H9 (cell line): ENCODE data around the gene CDYL2. TPM values are rescaled to one million over a fixed set of nuclear protein-coding genes. Genes with fewer than 3 reads are reported as not detected.

ENCODE experiments used
- DNase-seq: peaks from one replicate; pipeline ENCODE4 v3.0.0-alpha.2; 2017
- H2AFZ ChIP-seq: one replicate; pipeline ENCODE4 v1.6.1; 2013; ENCODE audit warnings: mild to moderate bottlenecking, low read length, control low read depth, moderate library complexity
- H2AK5ac ChIP-seq: 2 replicates; pipeline ENCODE4 v1.6.1; 2013; ENCODE audit warnings: low read length, control low read depth, mixed read lengths; ENCODE audit not compliant: insufficient read length
- H2BK120ac ChIP-seq: one replicate; pipeline ENCODE4 v1.6.1; 2013; ENCODE audit warnings: low read depth, mild to moderate bottlenecking, low read length, control low read depth, inconsistent platforms; ENCODE audit not compliant: poor library complexity, severe bottlenecking
- H2BK12ac ChIP-seq: 2 replicates; pipeline ENCODE4 v1.6.1; 2013; ENCODE audit warnings: low read length, control low read depth, mixed read lengths, low read depth; ENCODE audit not compliant: insufficient read length
- H2BK15ac ChIP-seq: 2 replicates; pipeline ENCODE4 v1.6.1; 2013; ENCODE audit warnings: low read depth, low read length, control low read depth
- H2BK20ac ChIP-seq: one replicate; pipeline ENCODE4 v1.6.1; 2013; ENCODE audit warnings: low read depth, mild to moderate bottlenecking, low read length, control low read depth, inconsistent platforms; ENCODE audit not compliant: poor library complexity, severe bottlenecking
- H2BK5ac ChIP-seq: 2 replicates; pipeline ENCODE4 v1.6.1; 2013; ENCODE audit warnings: low read length, control low read depth, mixed read lengths; ENCODE audit not compliant: insufficient read length
- H3K14ac ChIP-seq: 2 replicates; pipeline ENCODE4 v1.6.1; 2013; ENCODE audit warnings: low read length, control low read depth; ENCODE audit not compliant: insufficient read depth
- H3K18ac ChIP-seq: 2 replicates; pipeline ENCODE4 v1.6.1; 2013; ENCODE audit warnings: low read depth, mild to moderate bottlenecking, mixed read lengths, low read length, control low read depth; ENCODE audit not compliant: insufficient read length
- H3K23ac ChIP-seq: 2 replicates; pipeline ENCODE4 v1.6.1; 2013; ENCODE audit warnings: low read length, control low read depth, mixed read lengths, low read depth; ENCODE audit not compliant: insufficient read length
- H3K23me2 ChIP-seq: 2 replicates; pipeline ENCODE4 v1.6.1; 2013; ENCODE audit warnings: low read depth, mild to moderate bottlenecking, mixed read lengths, low read length, control low read depth; ENCODE audit not compliant: insufficient read length, poor library complexity, severe bottlenecking
- H3K27ac ChIP-seq: 2 replicates; pipeline ENCODE4 v1.5.1; 2013; ENCODE audit warnings: low read length, control low read depth, mixed read lengths, low read depth; ENCODE audit not compliant: insufficient read length
- H3K27me3 ChIP-seq: 2 replicates; pipeline ENCODE4 v1.6.1; 2013; ENCODE audit warnings: low read length, control low read depth, inconsistent platforms; ENCODE audit not compliant: insufficient read depth
- H3K4ac ChIP-seq: 2 replicates; pipeline ENCODE4 v1.6.1; 2013; ENCODE audit warnings: low read depth, mild to moderate bottlenecking, control low read depth, inconsistent platforms, low read length, moderate library complexity
- H3K4me1 ChIP-seq: 2 replicates; pipeline ENCODE4 v1.6.1; 2013; ENCODE audit warnings: low read length, control low read depth, inconsistent platforms; ENCODE audit not compliant: insufficient read depth
- H3K4me2 ChIP-seq: 2 replicates; pipeline ENCODE4 v1.6.1; 2013; ENCODE audit warnings: low read length, control low read depth, mixed read lengths; ENCODE audit not compliant: insufficient read length, insufficient read depth
- H3K56ac ChIP-seq: 2 replicates; pipeline ENCODE4 v1.6.1; 2013; ENCODE audit warnings: low read depth, mild to moderate bottlenecking, mixed read lengths, low read length, control low read depth; ENCODE audit not compliant: insufficient read length
- H3K79me1 ChIP-seq: 2 replicates; pipeline ENCODE4 v1.6.1; 2013; ENCODE audit warnings: low read depth, mild to moderate bottlenecking, moderate library complexity, low read length, control low read depth, inconsistent platforms; ENCODE audit not compliant: insufficient read depth, poor library complexity, severe bottlenecking
- H3K79me2 ChIP-seq: 2 replicates; pipeline ENCODE4 v1.6.1; 2013; ENCODE audit warnings: low read length, control low read depth, inconsistent platforms; ENCODE audit not compliant: insufficient read depth
- H3K9ac ChIP-seq: 2 replicates; pipeline ENCODE4 v1.6.1; 2013; ENCODE audit warnings: low read length, control low read depth, mixed read lengths; ENCODE audit not compliant: insufficient read length; ENCODE audit errors: extremely low read depth
- H3K9me3 ChIP-seq: one replicate; pipeline ENCODE4 v1.6.1; 2013; ENCODE audit warnings: low read depth, low read length, inconsistent platforms; ENCODE audit not compliant: control insufficient read depth
- H3T11ph ChIP-seq: one replicate; pipeline ENCODE4 v1.6.1; 2013; ENCODE audit warnings: mild to moderate bottlenecking, low read length, control low read depth, inconsistent platforms
- H4K20me1 ChIP-seq: one replicate; pipeline ENCODE4 v1.6.1; 2013; ENCODE audit not compliant: control insufficient read depth, insufficient read length, insufficient read depth
- H4K5ac ChIP-seq: 2 replicates; pipeline ENCODE4 v1.6.1; 2013; ENCODE audit warnings: low read depth, mild to moderate bottlenecking, mixed read lengths, low read length, control low read depth; ENCODE audit not compliant: insufficient read length
- H4K8ac ChIP-seq: replicated peaks from 2 replicates; pipeline ENCODE4 v1.6.1; 2013; ENCODE audit warnings: low read length, control low read depth, mixed read lengths, low read depth; ENCODE audit not compliant: insufficient read length
- H4K91ac ChIP-seq: 2 replicates; pipeline ENCODE4 v1.6.1; 2013; ENCODE audit warnings: low read depth, mild to moderate bottlenecking, moderate library complexity, mixed read lengths, low read length, control low read depth; ENCODE audit not compliant: insufficient read length
- H3K27ac Mint-ChIP-seq, 3 experiments: 2 replicates in 2 of 3; 3 replicates in 1 of 3; pipeline ENCODE4 v1.8.0; 2020 to 2021; ENCODE audit warnings: mixed read lengths in 3 of 3, mild to moderate bottlenecking in 1 of 3, moderate library complexity in 1 of 3
- H3K27me3 Mint-ChIP-seq: 2 replicates; pipeline ENCODE4 v1.8.0; 2021; ENCODE audit warnings: low read depth, mild to moderate bottlenecking, moderate library complexity, mixed read lengths
- H3K36me3 Mint-ChIP-seq, 3 experiments: 2 replicates in 2 of 3; 3 replicates in 1 of 3; pipeline ENCODE4 v1.8.0; 2020 to 2021; ENCODE audit warnings: low read depth in 3 of 3, mixed read lengths in 3 of 3; ENCODE audit not compliant: insufficient read depth in 1 of 3
- H3K4me1 Mint-ChIP-seq, 2 experiments: 2 replicates each; pipeline ENCODE4 v1.8.0; 2020; ENCODE audit warnings: mixed read lengths in 2 of 2
- H3K4me3 Mint-ChIP-seq, 2 experiments: 2 replicates in 1 of 2; 3 replicates in 1 of 2; pipeline ENCODE4 v1.8.0; 2020 to 2021; ENCODE audit warnings: mild to moderate bottlenecking in 2 of 2, mixed read lengths in 2 of 2, moderate library complexity in 1 of 2
- H3K9me3 Mint-ChIP-seq, 2 experiments: 2 replicates in 1 of 2; 3 replicates in 1 of 2; pipeline ENCODE4 v1.8.0; 2020; ENCODE audit warnings: mild to moderate bottlenecking in 2 of 2, mixed read lengths in 2 of 2, moderate library complexity in 1 of 2
- WGBS: extraction: QIAGEN DNeasy Blood & Tissue Kit; methylation state at CpG from one replicate; pipeline ENCODE4 v1.1.7; 2013; ENCODE audit warnings: missing lambda C conversion rate, low lambda C conversion rate, mixed read lengths; ENCODE audit not compliant: insufficient read length; ENCODE audit errors: extremely low coverage; 5-methylcytosine and 5-hydroxymethylcytosine counted together
- total RNA-seq: library from RNA; stranded (reverse); gene quantifications from 2 replicates; pipeline ENCODE4 v1.2.1, GENCODE V29; 2021
- TF ChIP-seq, protein P1 (sequence below): fragments of 200-600 bp; sonication (generic); conservative IDR thresholded peaks from 3 replicates; pipeline ENCODE4 v1.8.0; 2021; ENCODE audit warnings: antibody characterized with exemption, mild to moderate bottlenecking

CDYL2 gene
- total RNA-seq, 1 experiment from 2014 or later: 4.2 TPM

DNA sequence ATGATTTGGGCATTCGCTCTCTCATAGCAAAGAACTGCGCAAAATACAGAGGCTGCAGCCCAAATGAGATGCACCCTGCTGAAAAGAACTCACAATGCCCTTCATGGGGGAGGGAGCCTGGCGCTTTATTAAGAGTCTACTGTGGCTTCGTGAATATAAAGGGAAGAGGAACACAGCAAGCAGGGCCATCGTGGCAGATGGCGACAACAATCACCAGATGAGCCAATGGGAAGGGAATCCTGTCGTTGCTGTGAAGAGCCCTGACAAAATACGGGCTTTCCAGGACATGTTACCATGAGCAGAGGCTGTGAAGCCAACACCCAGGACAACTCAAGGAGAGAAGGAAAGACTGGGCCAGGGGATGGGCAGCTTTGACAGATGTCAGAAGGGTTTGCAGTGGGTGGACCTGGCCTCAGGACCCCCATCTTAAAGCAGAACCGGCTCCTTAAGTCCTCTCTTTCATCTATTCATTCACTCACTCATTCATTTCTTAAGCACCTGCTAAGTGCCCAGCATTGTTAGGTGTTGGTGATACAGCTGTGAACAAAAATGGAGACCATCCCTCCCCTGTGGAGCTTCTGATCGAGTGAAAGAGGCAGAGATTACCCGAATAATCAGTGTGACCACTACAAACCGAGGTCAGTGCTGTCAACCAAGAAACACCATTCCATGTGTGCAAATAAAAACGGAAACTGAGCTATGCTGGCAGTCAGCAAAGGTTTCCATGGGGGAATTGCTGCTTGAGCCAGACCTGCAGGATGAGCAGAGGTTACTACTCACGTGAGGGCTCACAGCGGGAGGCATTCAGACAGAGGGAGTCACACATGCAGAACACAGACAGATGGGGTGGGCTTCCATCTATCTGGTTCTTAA lies 137.8 kb downstream of the CDYL2 start:
- no peaks in the 10 kb centered on the region for H4K20me1 ChIP-seq
- no peak overlapping the region for H3K56ac ChIP-seq
- Mint-ChIP-seq H3K27me3 (peaks cover 39% of the 10 kb centered on the region), H3K27ac (no peak overlapping the region; a peak in 1 of 7 replicates), H3K36me3 (no peaks in the 10 kb centered on the region), H3K9me3 (no peaks in the 10 kb centered on the region; a peak in 1 of 5 replicates), H3K4me1 (peaks cover 29 to 33% of the 10 kb centered on the region in 2 experiments), H3K4me3 (no peak overlapping the region)
- no peak overlapping the region for H3K23ac ChIP-seq
- WGBS: no CpG with 5 or more reads among the region's 15 CpGs
- no peaks in the 10 kb centered on the region for H3K27me3 ChIP-seq
- H3K79me2 ChIP-seq: no peaks in the 10 kb centered on the region
- no peak overlapping the region for H4K8ac ChIP-seq
- H3T11ph ChIP-seq: no peak overlapping the region
- H2BK12ac ChIP-seq: no peak overlapping the region
- H2AK5ac ChIP-seq: no peak overlapping the region
- H3K79me1 ChIP-seq: no peaks in the 10 kb centered on the region
- TF ChIP-seq, protein P1, sequence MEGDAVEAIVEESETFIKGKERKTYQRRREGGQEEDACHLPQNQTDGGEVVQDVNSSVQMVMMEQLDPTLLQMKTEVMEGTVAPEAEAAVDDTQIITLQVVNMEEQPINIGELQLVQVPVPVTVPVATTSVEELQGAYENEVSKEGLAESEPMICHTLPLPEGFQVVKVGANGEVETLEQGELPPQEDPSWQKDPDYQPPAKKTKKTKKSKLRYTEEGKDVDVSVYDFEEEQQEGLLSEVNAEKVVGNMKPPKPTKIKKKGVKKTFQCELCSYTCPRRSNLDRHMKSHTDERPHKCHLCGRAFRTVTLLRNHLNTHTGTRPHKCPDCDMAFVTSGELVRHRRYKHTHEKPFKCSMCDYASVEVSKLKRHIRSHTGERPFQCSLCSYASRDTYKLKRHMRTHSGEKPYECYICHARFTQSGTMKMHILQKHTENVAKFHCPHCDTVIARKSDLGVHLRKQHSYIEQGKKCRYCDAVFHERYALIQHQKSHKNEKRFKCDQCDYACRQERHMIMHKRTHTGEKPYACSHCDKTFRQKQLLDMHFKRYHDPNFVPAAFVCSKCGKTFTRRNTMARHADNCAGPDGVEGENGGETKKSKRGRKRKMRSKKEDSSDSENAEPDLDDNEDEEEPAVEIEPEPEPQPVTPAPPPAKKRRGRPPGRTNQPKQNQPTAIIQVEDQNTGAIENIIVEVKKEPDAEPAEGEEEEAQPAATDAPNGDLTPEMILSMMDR: no peak
- no peak overlapping the region for H3K4me2 ChIP-seq
- no peak overlapping the region for H3K9ac ChIP-seq
- H3K14ac ChIP-seq: no peak overlapping the region
- peaks cover 7% of the 10 kb centered on the region; the same call in 1 of the 2 replicates for H3K4me1 ChIP-seq
- no peak overlapping the region for H4K5ac ChIP-seq
- H3K9me3 ChIP-seq: no peaks in the 10 kb centered on the region
- H4K91ac ChIP-seq: no peak overlapping the region
- no peak overlapping the region for H2AFZ ChIP-seq
- H3K18ac ChIP-seq: no peak overlapping the region
- H3K27ac ChIP-seq: no peak overlapping the region
- no peak for DNase-seq
- no peak overlapping the region for H2BK120ac ChIP-seq
- H3K4ac ChIP-seq: no peak overlapping the region
- H2BK20ac ChIP-seq: no peak overlapping the region
- no peak overlapping the region for H2BK15ac ChIP-seq
- no peak overlapping the region for H2BK5ac ChIP-seq
- H3K23me2 ChIP-seq: no peaks in the 10 kb centered on the region
